NOMO-1 (cell line): ENCODE measurements around the gene NATD1.

Experiments used
- DNase-seq, 2 experiments: peaks; one replicate each; lab custom pipeline; 2025; ENCODE audit not compliant: unreplicated experiment in 2 of 2; lab: John Stamatoyannopoulos, UW

Gene NATD1

GRCh38 chr17:21289902-21290571 lies 36.8 kb upstream of the NATD1 start:
- no peak for DNase-seq

GRCh38 chr17:21289175-21289901 lies 36.1 kb upstream of the NATD1 start:
- DNase-seq = no peak

- peak; percentile 23 to 46 for DNase-seq
Measured at GRCh38 chr17:21288571-21289017, 35.4 kb upstream of the NATD1 start.

GRCh38 chr17:21287703-21288449 lies 34.7 kb upstream of the NATD1 start:
- peak; percentile 95 to 97 for DNase-seq

GRCh38 chr17:21286909-21287702 lies 33.9 kb upstream of the NATD1 start:
- DNase-seq = no peak

GRCh38 chr17:21286066-21286770 lies 33.0 kb upstream of the NATD1 start:
- peak; percentile 69 to 79 for DNase-seq

- no peak for DNase-seq
Measured at GRCh38 chr17:21285164-21286065, 32.2 kb upstream of the NATD1 start.

GRCh38 chr17:21284319-21285163 lies 31.3 kb upstream of the NATD1 start, which contains the start of gene MAP2K3:
MAP2K3 (plus strand) TSS chr17:21284711; CDS start chr17:21284921, 210 bp downstream.
- DNase-seq = peak; percentile 97 to 99

- DNase-seq = no peak
Measured at GRCh38 chr17:21283482-21284318, 30.5 kb upstream of the NATD1 start.

- DNase-seq = no peak
Measured at GRCh38 chr17:21282850-21283249, 29.6 kb upstream of the NATD1 start.

- DNase-seq = no peak
Measured at GRCh38 chr17:21282231-21282630, 29.0 kb upstream of the NATD1 start.

GRCh38 chr17:21280081-21280518 lies 26.9 kb upstream of the NATD1 start:
- DNase-seq = peak; percentile 61 to 80

GRCh38 chr17:21279582-21279981 lies 26.4 kb upstream of the NATD1 start:
- DNase-seq = no peak

- DNase-seq = no peak
Measured at GRCh38 chr17:21279198-21279535, 26.0 kb upstream of the NATD1 start.

GRCh38 chr17:21278450-21279197 lies 25.4 kb upstream of the NATD1 start:
- DNase-seq = peak in 1 of 2 experiments; percentile 37

GRCh38 chr17:21277332-21277731 lies 24.1 kb upstream of the NATD1 start:
- DNase-seq = no peak

- DNase-seq = no peak
Measured at GRCh38 chr17:21276264-21276588, 23.0 kb upstream of the NATD1 start.
